ENCODE measurements around the gene SESN3.
"Not testable (repeated sequence)": the region's sequence is repeated elsewhere in the genome, so short reads cannot be mapped to it uniquely, and the experiment has no call there.

Gene SESN3

DNA sequence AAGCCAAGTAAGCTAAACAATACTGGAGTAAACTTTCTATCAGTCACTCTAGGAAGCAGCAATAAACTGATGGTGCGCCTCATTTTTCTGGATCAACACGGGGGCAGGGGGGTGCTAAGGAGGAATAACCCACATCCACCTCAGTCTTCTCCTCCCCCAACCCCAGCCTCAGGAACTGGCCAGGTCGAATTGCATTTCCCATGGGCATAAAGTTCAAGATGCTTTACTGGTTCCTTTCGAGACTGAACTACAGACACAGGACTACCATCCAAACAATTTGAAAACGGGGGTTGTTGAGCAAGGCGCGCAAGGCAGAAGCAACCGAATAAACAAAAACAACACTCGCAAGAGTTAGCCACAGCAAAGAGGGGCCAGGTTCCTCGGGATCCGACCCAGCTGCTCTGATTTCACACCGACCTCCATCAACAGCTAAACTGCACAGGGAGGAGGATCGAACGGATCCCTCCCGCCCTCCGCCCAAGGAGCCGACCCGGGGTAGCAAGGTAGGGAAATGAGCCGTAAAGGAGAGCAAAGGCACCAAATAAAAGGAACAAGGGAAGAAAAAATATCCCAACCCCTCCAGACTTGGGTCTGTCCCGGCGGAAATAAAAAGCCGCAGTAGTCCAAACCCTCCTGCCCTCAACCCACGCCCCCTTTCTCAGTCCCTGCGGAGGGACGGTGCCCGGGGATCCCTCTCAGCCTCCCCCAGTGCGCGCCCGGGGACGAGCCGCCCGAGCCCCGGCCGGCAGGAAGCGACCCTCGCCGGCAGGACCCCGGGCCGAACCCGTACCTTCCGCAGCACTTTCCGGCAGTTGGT is 801 bp downstream of the SESN3 start:
- Histone ChIP-seq H3K36me3 (ENCODE audit: insufficient read depth, low read length) (no peaks in the 10 kb centered on the region), H2AFZ (ENCODE audit: low read length) (no peak overlapping the region), H4K20me1 (ENCODE audit: insufficient read depth, low read length) (no peaks in the 10 kb centered on the region), H3K9me2 (ENCODE audit: low read depth, low read length) (no peaks in the 10 kb centered on the region), H3K4me2 (ENCODE audit: low read length) (peak overlapping the region; percentile 70), H3K9me3 (ENCODE audit: low read length) (no peaks in the 10 kb centered on the region), H3K27me3 (ENCODE audit: insufficient read depth, low read length) (no peaks in the 10 kb centered on the region), H3K4me3 (ENCODE audit: low read depth, low read length, poor library complexity, severe bottlenecking) (peak overlapping the region; percentile 73), H3F3A (ENCODE audit: insufficient read depth, low read length) (no peaks in the 10 kb centered on the region), H3K27ac (ENCODE audit: low read depth, low read length, poor library complexity, severe bottlenecking) (no peak overlapping the region), H3K9ac (ENCODE audit: low read length) (peak overlapping the region; percentile 61), H3K4me1 (ENCODE audit: insufficient read depth, low read length, severe bottlenecking) (peaks cover 33% of the 10 kb centered on the region), H3K79me2 (ENCODE audit: insufficient read depth, low read length) (no peaks in the 10 kb centered on the region)
- TF ChIP-seq EZH2 (IDR thresholded peaks at IDR 0.05; ENCODE audit: borderline replicate concordance, low read length), result no peak
- TF ChIP-seq, protein P1, sequence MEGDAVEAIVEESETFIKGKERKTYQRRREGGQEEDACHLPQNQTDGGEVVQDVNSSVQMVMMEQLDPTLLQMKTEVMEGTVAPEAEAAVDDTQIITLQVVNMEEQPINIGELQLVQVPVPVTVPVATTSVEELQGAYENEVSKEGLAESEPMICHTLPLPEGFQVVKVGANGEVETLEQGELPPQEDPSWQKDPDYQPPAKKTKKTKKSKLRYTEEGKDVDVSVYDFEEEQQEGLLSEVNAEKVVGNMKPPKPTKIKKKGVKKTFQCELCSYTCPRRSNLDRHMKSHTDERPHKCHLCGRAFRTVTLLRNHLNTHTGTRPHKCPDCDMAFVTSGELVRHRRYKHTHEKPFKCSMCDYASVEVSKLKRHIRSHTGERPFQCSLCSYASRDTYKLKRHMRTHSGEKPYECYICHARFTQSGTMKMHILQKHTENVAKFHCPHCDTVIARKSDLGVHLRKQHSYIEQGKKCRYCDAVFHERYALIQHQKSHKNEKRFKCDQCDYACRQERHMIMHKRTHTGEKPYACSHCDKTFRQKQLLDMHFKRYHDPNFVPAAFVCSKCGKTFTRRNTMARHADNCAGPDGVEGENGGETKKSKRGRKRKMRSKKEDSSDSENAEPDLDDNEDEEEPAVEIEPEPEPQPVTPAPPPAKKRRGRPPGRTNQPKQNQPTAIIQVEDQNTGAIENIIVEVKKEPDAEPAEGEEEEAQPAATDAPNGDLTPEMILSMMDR (IDR thresholded peaks at IDR 0.05; ENCODE audit: low read length), result no peak

DNA sequence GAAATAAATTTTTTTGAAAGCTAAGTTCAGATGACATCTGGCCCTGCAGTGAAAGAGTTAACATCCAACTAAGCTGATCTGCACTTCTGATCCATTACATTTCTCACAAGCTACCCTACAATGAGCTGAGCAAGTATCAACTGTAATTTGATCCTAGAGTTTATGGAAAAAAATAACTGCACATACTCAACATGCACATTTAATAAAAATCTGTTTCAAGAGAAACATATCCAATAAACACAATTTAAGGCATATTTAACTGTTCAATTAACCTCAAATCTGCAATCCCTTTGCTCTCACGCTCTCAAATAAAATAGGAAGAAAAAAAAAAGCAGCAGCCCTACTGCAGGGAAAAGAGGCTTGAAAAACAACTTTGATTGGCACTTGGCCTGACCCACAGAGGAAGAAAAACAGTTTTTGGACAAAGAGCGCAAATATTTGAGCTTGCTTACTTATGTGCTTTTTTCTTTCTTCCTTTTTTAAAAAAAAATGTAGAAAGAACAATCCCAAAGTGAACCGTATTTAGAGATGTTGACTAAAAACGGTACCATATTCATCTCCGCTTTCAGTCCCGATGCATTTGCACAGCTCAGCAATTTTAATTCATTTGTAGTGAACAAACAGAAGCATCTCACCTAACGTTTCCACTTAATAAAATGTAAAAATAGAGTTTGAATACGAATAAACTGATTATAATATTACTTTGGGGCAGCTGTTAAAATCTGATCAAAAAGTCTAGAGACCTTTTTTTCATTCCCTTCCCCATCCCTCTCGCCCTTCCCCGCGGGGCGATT is 1.6 kb downstream of the SESN3 start:
- Histone ChIP-seq H3K4me3 (ENCODE audit: low read depth, low read length, poor library complexity, severe bottlenecking) (peak overlapping the region; percentile 73), H3F3A (ENCODE audit: insufficient read depth, low read length) (no peaks in the 10 kb centered on the region), H3K27me3 (ENCODE audit: insufficient read depth, low read length) (no peaks in the 10 kb centered on the region), H3K9ac (ENCODE audit: low read length) (peak overlapping the region; percentile 61; the same call in 1 of the 2 replicates), H3K4me1 (ENCODE audit: insufficient read depth, low read length, severe bottlenecking) (peaks cover 33% of the 10 kb centered on the region), H3K36me3 (ENCODE audit: insufficient read depth, low read length) (peaks cover 3% of the 10 kb centered on the region; the same call in 1 of the 2 replicates), H3K9me3 (ENCODE audit: low read length) (no peaks in the 10 kb centered on the region), H2AFZ (ENCODE audit: low read length) (no peak overlapping the region), H3K27ac (ENCODE audit: low read depth, low read length, poor library complexity, severe bottlenecking) (no peak overlapping the region), H3K79me2 (ENCODE audit: insufficient read depth, low read length) (no peaks in the 10 kb centered on the region), H3K9me2 (ENCODE audit: low read depth, low read length) (no peaks in the 10 kb centered on the region), H3K4me2 (ENCODE audit: low read length) (peak overlapping the region; percentile 70), H4K20me1 (ENCODE audit: insufficient read depth, low read length) (no peaks in the 10 kb centered on the region)
- no peak for TF ChIP-seq EZH2 (IDR thresholded peaks at IDR 0.05; ENCODE audit: borderline replicate concordance, low read length)
- TF ChIP-seq, protein P1 (IDR thresholded peaks at IDR 0.05; ENCODE audit: low read length), result no peak

GRCh38 chr11:95228081-95228749 is 2.8 kb downstream of the SESN3 start:
- Histone ChIP-seq H3K4me2 (ENCODE audit: low read length) (no peak overlapping the region), H3F3A (ENCODE audit: insufficient read depth, low read length) (no peaks in the 10 kb centered on the region), H3K27ac (ENCODE audit: low read depth, low read length, poor library complexity, severe bottlenecking) (no peak overlapping the region), H3K4me3 (ENCODE audit: low read depth, low read length, poor library complexity, severe bottlenecking) (no peak overlapping the region), H3K9me2 (ENCODE audit: low read depth, low read length) (no peaks in the 10 kb centered on the region), H3K79me2 (ENCODE audit: insufficient read depth, low read length) (no peaks in the 10 kb centered on the region), H3K4me1 (ENCODE audit: insufficient read depth, low read length, severe bottlenecking) (peaks cover 33% of the 10 kb centered on the region), H2AFZ (ENCODE audit: low read length) (no peak overlapping the region), H4K20me1 (ENCODE audit: insufficient read depth, low read length) (no peaks in the 10 kb centered on the region), H3K9me3 (ENCODE audit: low read length) (no peaks in the 10 kb centered on the region), H3K36me3 (ENCODE audit: insufficient read depth, low read length) (peaks cover 6% of the 10 kb centered on the region; the same call in 1 of the 2 replicates), H3K9ac (ENCODE audit: low read length) (no peak overlapping the region), H3K27me3 (ENCODE audit: insufficient read depth, low read length) (no peaks in the 10 kb centered on the region)
- TF ChIP-seq, protein P1 (IDR thresholded peaks at IDR 0.05; ENCODE audit: low read length), result no peak
- no peak for TF ChIP-seq EZH2 (IDR thresholded peaks at IDR 0.05; ENCODE audit: borderline replicate concordance, low read length)

- not testable (repeated sequence) for H3K4me3 ChIP-seq (ENCODE audit: low read depth, low read length, poor library complexity, severe bottlenecking); H3K9ac ChIP-seq (ENCODE audit: low read length); H3F3A ChIP-seq (ENCODE audit: insufficient read depth, low read length); H3K4me2 ChIP-seq (ENCODE audit: low read length); H3K9me2 ChIP-seq (ENCODE audit: low read depth, low read length); H3K9me3 ChIP-seq (ENCODE audit: low read length); H4K20me1 ChIP-seq (ENCODE audit: insufficient read depth, low read length); H3K27me3 ChIP-seq (ENCODE audit: insufficient read depth, low read length); H2AFZ ChIP-seq (ENCODE audit: low read length); H3K27ac ChIP-seq (ENCODE audit: low read depth, low read length, poor library complexity, severe bottlenecking); H3K79me2 ChIP-seq (ENCODE audit: insufficient read depth, low read length); H3K36me3 ChIP-seq (ENCODE audit: insufficient read depth, low read length)
- peaks cover 21% of the 10 kb centered on the region for H3K4me1 ChIP-seq (ENCODE audit: insufficient read depth, low read length, severe bottlenecking)
These were observed 3.9 kb downstream of the SESN3 start for GRCh38 chr11:95227060-95227459.
